HEK293 (cell line): ENCODE data around the gene GRIK4.

ENCODE experiments used
- CTCF ChIA-PET: fragments of 350-600 bp; formaldehyde crosslinking; extraction: SDS; loops from one replicate; lab custom pipeline; 2021; ENCODE audit warnings: antibody characterized with exemption; lab: Yijun Ruan, JAX
- POLR2A ChIA-PET: fragments of 300-600 bp; formaldehyde crosslinking; extraction: SDS; loops from one replicate; lab custom pipeline; 2020; ENCODE audit warnings: antibody characterized with exemption, inconsistent platforms; lab: Yijun Ruan, JAX
- H3K27ac ChIP-seq: fragments of 200-500 bp; sonication (Bioruptor generic); 2 replicates; pipeline ENCODE4 v1.5.1; 2014; ENCODE audit warnings: low read depth, low read length, control low read depth, inconsistent platforms; ENCODE audit errors: extremely low read depth
- H3K36me3 ChIP-seq, 2 experiments: fragments of 200-500 bp in 1 of 2; sonication (Bioruptor generic) in 1 of 2; 1 replicate in 1 of 2; 2 replicates in 1 of 2; pipeline ENCODE4 v1.5.1; 2014 to 2017; ENCODE audit warnings: inconsistent platforms in 2 of 2, low read length in 2 of 2; ENCODE audit not compliant: control insufficient read depth in 2 of 2, insufficient read depth in 1 of 2
- H3K4me1 ChIP-seq: fragments of 200-500 bp; sonication (Bioruptor generic); 2 replicates; pipeline ENCODE4 v1.5.1; 2014; ENCODE audit warnings: mild to moderate bottlenecking, low read length, inconsistent platforms; ENCODE audit not compliant: control insufficient read depth, insufficient read depth
- H3K4me3 ChIP-seq: 2 replicates; pipeline ENCODE4 v1.5.1; 2011; ENCODE audit warnings: low read depth, mild to moderate bottlenecking, control low read depth, low read length, moderate library complexity
- H3K9me3 ChIP-seq: fragments of 200-500 bp; sonication (Bioruptor generic); 2 replicates; pipeline ENCODE4 v1.5.1; 2014; ENCODE audit warnings: low read depth, low read length, inconsistent platforms; ENCODE audit not compliant: control insufficient read depth, insufficient read depth
- HOXA7 ChIP-seq: sonication (generic); formaldehyde crosslinking; IDR thresholded peaks from 2 replicates; pipeline ENCODE4 v1.8.1; 2022; ENCODE audit warnings: missing genetic modification reagents, borderline replicate concordance
- MEIS1 ChIP-seq: sonication (generic); formaldehyde crosslinking; IDR thresholded peaks from 2 replicates; pipeline ENCODE4 v1.8.1; 2022; ENCODE audit warnings: missing genetic modification reagents, mild to moderate bottlenecking, borderline replicate concordance
- SALL2 ChIP-seq: fragments of 450-650 bp; formaldehyde crosslinking; IDR thresholded peaks from 2 replicates; pipeline ENCODE4 v1.5.0; 2017; ENCODE audit warnings: missing biosample characterization, mild to moderate bottlenecking, missing genetic modification characterization, borderline replicate concordance
- SP3 ChIP-seq: fragments of 450-650 bp; formaldehyde crosslinking; IDR thresholded peaks from 2 replicates; pipeline ENCODE4 v1.5.1; 2016; ENCODE audit warnings: missing biosample characterization, missing genetic modification characterization
- ZFHX2 ChIP-seq: fragments of 450-650 bp; formaldehyde crosslinking; conservative IDR thresholded peaks from 2 replicates; pipeline ENCODE4 v1.5.1; 2016; ENCODE audit warnings: missing biosample characterization, missing genetic modification characterization
- ZNF132 ChIP-seq: fragments of 450-650 bp; formaldehyde crosslinking; IDR thresholded peaks from 2 replicates; pipeline ENCODE4 v1.5.1; 2017; ENCODE audit warnings: missing biosample characterization, missing genetic modification characterization, borderline replicate concordance
- ZNF133 ChIP-seq: fragments of 450-650 bp; formaldehyde crosslinking; IDR thresholded peaks from 2 replicates; pipeline ENCODE4 v1.5.1; 2016; ENCODE audit warnings: missing biosample characterization, missing genetic modification characterization
- ZNF138 ChIP-seq: fragments of 450-650 bp; formaldehyde crosslinking; IDR thresholded peaks from 2 replicates; pipeline ENCODE4 v1.5.1; 2016; ENCODE audit warnings: missing biosample characterization, missing genetic modification characterization, borderline replicate concordance
- ZNF223 ChIP-seq: fragments of 450-650 bp; formaldehyde crosslinking; IDR thresholded peaks from 2 replicates; pipeline ENCODE4 v1.5.1; 2016; ENCODE audit warnings: missing biosample characterization, missing genetic modification characterization
- ZNF394 ChIP-seq: fragments of 450-650 bp; formaldehyde crosslinking; IDR thresholded peaks from 2 replicates; pipeline ENCODE4 v1.5.1; 2016; ENCODE audit warnings: missing biosample characterization, missing genetic modification characterization, mild to moderate bottlenecking, moderate library complexity, borderline replicate concordance
- ZNF555 ChIP-seq: fragments of 450-650 bp; formaldehyde crosslinking; conservative IDR thresholded peaks from 2 replicates; pipeline ENCODE4 v1.5.1; 2017; ENCODE audit warnings: missing biosample characterization, mild to moderate bottlenecking, missing genetic modification characterization, inconsistent platforms
- ZNF677 ChIP-seq: fragments of 450-650 bp; IDR thresholded peaks from 2 replicates; pipeline ENCODE4 v1.5.0; 2018; ENCODE audit warnings: missing biosample characterization, mild to moderate bottlenecking, missing genetic modification characterization, moderate library complexity
- ZNF707 ChIP-seq: fragments of 450-650 bp; formaldehyde crosslinking; IDR thresholded peaks from 2 replicates; pipeline ENCODE4 v1.5.1; 2016; ENCODE audit warnings: missing biosample characterization, missing genetic modification characterization
- ZNF747 ChIP-seq: fragments of 450-650 bp; formaldehyde crosslinking; IDR thresholded peaks from 2 replicates; pipeline ENCODE4 v1.5.1; 2016; ENCODE audit warnings: missing biosample characterization, missing genetic modification characterization
- TF ChIP-seq, protein P1 (sequence below): sonication (generic); formaldehyde crosslinking; IDR thresholded peaks from 2 replicates; pipeline ENCODE4 v1.8.1; 2022; ENCODE audit warnings: mild to moderate bottlenecking, moderate library complexity, missing genetic modification reagents
- TF ChIP-seq, protein P2 (sequence below): fragments of 450-650 bp; formaldehyde crosslinking; IDR thresholded peaks from 2 replicates; pipeline ENCODE4 v1.5.1; 2016; ENCODE audit warnings: missing biosample characterization, missing genetic modification characterization, borderline replicate concordance
- TF ChIP-seq, protein P3 (sequence below): fragments of 450-650 bp; formaldehyde crosslinking; IDR thresholded peaks from 2 replicates; pipeline ENCODE4 v1.5.1; 2017; ENCODE audit warnings: missing biosample characterization, missing genetic modification characterization
- TF ChIP-seq, protein P4 (sequence below): fragments of 450-650 bp; IDR thresholded peaks from 2 replicates; pipeline ENCODE4 v1.5.1; 2018; ENCODE audit warnings: missing biosample characterization, mild to moderate bottlenecking, missing genetic modification characterization
- TF ChIP-seq, protein P5 (sequence below): fragments of 450-650 bp; formaldehyde crosslinking; IDR thresholded peaks from 2 replicates; pipeline ENCODE4 v1.5.1; 2016; ENCODE audit warnings: missing biosample characterization, missing genetic modification characterization

The GRIK4 gene

DNA sequence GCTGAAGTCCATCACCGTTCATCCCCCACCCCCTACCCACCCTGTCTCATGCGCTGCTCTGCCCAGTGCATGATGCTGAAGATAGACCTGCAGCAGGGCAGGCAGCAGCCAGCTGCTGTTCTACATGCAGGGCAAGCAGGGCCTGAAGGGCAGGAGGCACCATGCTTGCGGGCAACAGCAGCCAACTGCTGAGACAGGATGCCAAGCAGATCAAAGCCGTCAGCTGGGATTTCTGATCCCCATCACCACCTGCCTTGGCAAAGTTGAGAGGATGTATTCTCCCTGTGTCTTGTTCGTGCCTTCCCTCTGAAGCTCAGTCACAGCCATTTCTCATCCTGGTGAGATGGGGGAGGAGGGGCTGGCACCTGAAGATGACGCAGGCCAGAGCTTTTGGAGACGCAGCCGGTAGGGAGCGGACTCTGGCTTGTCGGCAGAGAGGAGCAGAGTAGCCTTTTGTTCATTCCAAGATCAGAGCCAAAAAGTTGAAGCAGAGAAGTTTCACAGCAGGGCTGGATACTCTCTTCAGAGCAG is 227.0 kb downstream of the GRIK4 start:
- H3K36me3 ChIP-seq, result no peaks in the 10 kb centered on the region
- TF ChIP-seq ZFHX2 (tag by site-specific recombination), result no peak
- TF ChIP-seq, protein P1, sequence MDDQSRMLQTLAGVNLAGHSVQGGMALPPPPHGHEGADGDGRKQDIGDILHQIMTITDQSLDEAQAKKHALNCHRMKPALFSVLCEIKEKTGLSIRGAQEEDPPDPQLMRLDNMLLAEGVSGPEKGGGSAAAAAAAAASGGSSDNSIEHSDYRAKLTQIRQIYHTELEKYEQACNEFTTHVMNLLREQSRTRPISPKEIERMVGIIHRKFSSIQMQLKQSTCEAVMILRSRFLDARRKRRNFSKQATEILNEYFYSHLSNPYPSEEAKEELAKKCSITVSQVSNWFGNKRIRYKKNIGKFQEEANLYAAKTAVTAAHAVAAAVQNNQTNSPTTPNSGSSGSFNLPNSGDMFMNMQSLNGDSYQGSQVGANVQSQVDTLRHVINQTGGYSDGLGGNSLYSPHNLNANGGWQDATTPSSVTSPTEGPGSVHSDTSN (CRISPR knock-in tag), result no peak
- no peak for TF ChIP-seq ZNF747 (tag by site-specific recombination)
- TF ChIP-seq, protein P2, sequence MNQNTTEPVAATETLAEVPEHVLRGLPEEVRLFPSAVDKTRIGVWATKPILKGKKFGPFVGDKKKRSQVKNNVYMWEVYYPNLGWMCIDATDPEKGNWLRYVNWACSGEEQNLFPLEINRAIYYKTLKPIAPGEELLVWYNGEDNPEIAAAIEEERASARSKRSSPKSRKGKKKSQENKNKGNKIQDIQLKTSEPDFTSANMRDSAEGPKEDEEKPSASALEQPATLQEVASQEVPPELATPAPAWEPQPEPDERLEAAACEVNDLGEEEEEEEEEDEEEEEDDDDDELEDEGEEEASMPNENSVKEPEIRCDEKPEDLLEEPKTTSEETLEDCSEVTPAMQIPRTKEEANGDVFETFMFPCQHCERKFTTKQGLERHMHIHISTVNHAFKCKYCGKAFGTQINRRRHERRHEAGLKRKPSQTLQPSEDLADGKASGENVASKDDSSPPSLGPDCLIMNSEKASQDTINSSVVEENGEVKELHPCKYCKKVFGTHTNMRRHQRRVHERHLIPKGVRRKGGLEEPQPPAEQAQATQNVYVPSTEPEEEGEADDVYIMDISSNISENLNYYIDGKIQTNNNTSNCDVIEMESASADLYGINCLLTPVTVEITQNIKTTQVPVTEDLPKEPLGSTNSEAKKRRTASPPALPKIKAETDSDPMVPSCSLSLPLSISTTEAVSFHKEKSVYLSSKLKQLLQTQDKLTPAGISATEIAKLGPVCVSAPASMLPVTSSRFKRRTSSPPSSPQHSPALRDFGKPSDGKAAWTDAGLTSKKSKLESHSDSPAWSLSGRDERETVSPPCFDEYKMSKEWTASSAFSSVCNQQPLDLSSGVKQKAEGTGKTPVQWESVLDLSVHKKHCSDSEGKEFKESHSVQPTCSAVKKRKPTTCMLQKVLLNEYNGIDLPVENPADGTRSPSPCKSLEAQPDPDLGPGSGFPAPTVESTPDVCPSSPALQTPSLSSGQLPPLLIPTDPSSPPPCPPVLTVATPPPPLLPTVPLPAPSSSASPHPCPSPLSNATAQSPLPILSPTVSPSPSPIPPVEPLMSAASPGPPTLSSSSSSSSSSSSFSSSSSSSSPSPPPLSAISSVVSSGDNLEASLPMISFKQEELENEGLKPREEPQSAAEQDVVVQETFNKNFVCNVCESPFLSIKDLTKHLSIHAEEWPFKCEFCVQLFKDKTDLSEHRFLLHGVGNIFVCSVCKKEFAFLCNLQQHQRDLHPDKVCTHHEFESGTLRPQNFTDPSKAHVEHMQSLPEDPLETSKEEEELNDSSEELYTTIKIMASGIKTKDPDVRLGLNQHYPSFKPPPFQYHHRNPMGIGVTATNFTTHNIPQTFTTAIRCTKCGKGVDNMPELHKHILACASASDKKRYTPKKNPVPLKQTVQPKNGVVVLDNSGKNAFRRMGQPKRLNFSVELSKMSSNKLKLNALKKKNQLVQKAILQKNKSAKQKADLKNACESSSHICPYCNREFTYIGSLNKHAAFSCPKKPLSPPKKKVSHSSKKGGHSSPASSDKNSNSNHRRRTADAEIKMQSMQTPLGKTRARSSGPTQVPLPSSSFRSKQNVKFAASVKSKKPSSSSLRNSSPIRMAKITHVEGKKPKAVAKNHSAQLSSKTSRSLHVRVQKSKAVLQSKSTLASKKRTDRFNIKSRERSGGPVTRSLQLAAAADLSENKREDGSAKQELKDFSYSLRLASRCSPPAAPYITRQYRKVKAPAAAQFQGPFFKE, result no peak
- no peak for TF ChIP-seq ZNF707 (tag by site-specific recombination)
- no peak for TF ChIP-seq ZNF133
- TF ChIP-seq, protein P3, sequence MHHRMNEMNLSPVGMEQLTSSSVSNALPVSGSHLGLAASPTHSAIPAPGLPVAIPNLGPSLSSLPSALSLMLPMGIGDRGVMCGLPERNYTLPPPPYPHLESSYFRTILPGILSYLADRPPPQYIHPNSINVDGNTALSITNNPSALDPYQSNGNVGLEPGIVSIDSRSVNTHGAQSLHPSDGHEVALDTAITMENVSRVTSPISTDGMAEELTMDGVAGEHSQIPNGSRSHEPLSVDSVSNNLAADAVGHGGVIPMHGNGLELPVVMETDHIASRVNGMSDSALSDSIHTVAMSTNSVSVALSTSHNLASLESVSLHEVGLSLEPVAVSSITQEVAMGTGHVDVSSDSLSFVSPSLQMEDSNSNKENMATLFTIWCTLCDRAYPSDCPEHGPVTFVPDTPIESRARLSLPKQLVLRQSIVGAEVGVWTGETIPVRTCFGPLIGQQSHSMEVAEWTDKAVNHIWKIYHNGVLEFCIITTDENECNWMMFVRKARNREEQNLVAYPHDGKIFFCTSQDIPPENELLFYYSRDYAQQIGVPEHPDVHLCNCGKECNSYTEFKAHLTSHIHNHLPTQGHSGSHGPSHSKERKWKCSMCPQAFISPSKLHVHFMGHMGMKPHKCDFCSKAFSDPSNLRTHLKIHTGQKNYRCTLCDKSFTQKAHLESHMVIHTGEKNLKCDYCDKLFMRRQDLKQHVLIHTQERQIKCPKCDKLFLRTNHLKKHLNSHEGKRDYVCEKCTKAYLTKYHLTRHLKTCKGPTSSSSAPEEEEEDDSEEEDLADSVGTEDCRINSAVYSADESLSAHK (tag by site-specific recombination), result no peak
- no peak for TF ChIP-seq ZNF138 (tag by site-specific recombination)
- no peak for TF ChIP-seq HOXA7 (CRISPR knock-in tag)
- TF ChIP-seq, protein P4, sequence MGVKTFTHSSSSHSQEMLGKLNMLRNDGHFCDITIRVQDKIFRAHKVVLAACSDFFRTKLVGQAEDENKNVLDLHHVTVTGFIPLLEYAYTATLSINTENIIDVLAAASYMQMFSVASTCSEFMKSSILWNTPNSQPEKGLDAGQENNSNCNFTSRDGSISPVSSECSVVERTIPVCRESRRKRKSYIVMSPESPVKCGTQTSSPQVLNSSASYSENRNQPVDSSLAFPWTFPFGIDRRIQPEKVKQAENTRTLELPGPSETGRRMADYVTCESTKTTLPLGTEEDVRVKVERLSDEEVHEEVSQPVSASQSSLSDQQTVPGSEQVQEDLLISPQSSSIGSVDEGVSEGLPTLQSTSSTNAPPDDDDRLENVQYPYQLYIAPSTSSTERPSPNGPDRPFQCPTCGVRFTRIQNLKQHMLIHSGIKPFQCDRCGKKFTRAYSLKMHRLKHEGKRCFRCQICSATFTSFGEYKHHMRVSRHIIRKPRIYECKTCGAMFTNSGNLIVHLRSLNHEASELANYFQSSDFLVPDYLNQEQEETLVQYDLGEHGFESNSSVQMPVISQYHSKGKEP, result no peak
- no peak for TF ChIP-seq SP3
- no peak overlapping the region for H3K4me3 ChIP-seq
- H3K27ac ChIP-seq, result no peak overlapping the region
- H3K9me3 ChIP-seq, result no peaks in the 10 kb centered on the region
- ChIA-PET CTCF (interaction anchor here (0.6 kb wide), 1 partner anchor 286 kb away, joined by 3 read pairs; no protein-coding TSS in a partner anchor), POLR2A (no interaction called here)
- no peaks in the 10 kb centered on the region for H3K4me1 ChIP-seq

DNA sequence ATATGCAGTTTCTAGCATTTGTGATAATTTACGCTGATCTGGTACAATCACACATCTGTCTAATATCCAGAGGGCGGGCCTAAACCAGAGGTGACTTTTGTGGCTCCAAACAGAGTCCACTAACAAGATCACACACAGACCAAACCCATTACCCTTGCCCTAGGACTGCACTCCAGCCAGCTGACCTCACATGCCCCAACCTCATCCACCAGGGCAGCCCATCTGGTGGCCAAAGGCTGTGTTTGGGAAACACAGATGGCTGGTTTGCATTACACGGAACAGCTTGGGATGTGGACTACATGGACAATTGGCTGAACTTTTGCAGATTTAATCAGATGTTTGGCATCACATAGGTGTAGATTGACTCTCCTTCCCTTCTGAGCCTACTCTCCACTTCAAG is 228.2 kb downstream of the GRIK4 start:
- TF ChIP-seq ZNF394 (tag by site-specific recombination) (no peak), MEIS1 (no peak), ZNF223 (tag by site-specific recombination) (no peak), SALL2 (tag by site-specific recombination) (no peak), ZNF677 (no peak), ZNF132 (tag by site-specific recombination) (no peak), ZNF555 (no peak)
- TF ChIP-seq, protein P5, sequence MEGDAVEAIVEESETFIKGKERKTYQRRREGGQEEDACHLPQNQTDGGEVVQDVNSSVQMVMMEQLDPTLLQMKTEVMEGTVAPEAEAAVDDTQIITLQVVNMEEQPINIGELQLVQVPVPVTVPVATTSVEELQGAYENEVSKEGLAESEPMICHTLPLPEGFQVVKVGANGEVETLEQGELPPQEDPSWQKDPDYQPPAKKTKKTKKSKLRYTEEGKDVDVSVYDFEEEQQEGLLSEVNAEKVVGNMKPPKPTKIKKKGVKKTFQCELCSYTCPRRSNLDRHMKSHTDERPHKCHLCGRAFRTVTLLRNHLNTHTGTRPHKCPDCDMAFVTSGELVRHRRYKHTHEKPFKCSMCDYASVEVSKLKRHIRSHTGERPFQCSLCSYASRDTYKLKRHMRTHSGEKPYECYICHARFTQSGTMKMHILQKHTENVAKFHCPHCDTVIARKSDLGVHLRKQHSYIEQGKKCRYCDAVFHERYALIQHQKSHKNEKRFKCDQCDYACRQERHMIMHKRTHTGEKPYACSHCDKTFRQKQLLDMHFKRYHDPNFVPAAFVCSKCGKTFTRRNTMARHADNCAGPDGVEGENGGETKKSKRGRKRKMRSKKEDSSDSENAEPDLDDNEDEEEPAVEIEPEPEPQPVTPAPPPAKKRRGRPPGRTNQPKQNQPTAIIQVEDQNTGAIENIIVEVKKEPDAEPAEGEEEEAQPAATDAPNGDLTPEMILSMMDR (tag by site-specific recombination), result no peak
- no peaks in the 10 kb centered on the region for H3K9me3 ChIP-seq
- H3K4me3 ChIP-seq, result no peak overlapping the region
- no peak overlapping the region for H3K27ac ChIP-seq
- CTCF ChIA-PET, result no interaction called here
- no peaks in the 10 kb centered on the region for H3K4me1 ChIP-seq
- H3K36me3 ChIP-seq, result no peaks in the 10 kb centered on the region
- POLR2A ChIA-PET, result no interaction called here
